Osteoblast (primary cell): ENCODE measurements around the gene MICB. TPM values are rescaled to one million over a fixed set of nuclear protein-coding genes. Genes with fewer than 3 reads are reported as not detected.
A peak's percentile ranks its signal among the peaks of the same experiment; 100 is the strongest.

Experiments used
- DNase-seq: peaks from one replicate; pipeline ENCODE4 v3.0.0; 2011; ENCODE audit warnings: low spot score, mixed read lengths; ENCODE audit not compliant: insufficient read length; ENCODE audit errors: missing footprints
- H2AFZ ChIP-seq: 2 replicates; pipeline ENCODE4 v1.6.0; 2011; ENCODE audit warnings: mild to moderate bottlenecking, low read length
- H3K27ac ChIP-seq: 2 replicates; pipeline ENCODE4 v1.5.1; 2011; ENCODE audit warnings: mild to moderate bottlenecking, low read depth, low read length, moderate library complexity
- H3K27me3 ChIP-seq: 2 replicates; pipeline ENCODE4 v1.6.0; 2012; ENCODE audit warnings: mild to moderate bottlenecking, control low read depth, inconsistent platforms, low read length, moderate library complexity; ENCODE audit not compliant: insufficient read depth
- H3K36me3 ChIP-seq: 2 replicates; pipeline ENCODE4 v1.5.1; 2011; ENCODE audit warnings: mild to moderate bottlenecking, low read length, control low read depth, moderate library complexity; ENCODE audit not compliant: insufficient read depth
- H3K4me1 ChIP-seq: 2 replicates; pipeline ENCODE4 v1.5.1; 2011; ENCODE audit warnings: mild to moderate bottlenecking, low read length, control low read depth, moderate library complexity; ENCODE audit not compliant: insufficient read depth
- H3K4me2 ChIP-seq: 2 replicates; pipeline ENCODE4 v1.6.0; 2011; ENCODE audit warnings: mild to moderate bottlenecking, low read length; ENCODE audit not compliant: insufficient read depth
- H3K4me3 ChIP-seq: fragments of 200-600 bp; sonication (generic); 3 replicates; pipeline ENCODE4 v1.5.1; 2012; ENCODE audit warnings: mild to moderate bottlenecking, low read length, inconsistent platforms; ENCODE audit not compliant: insufficient read depth
- H3K79me2 ChIP-seq: 2 replicates; pipeline ENCODE4 v1.6.0; 2012; ENCODE audit warnings: mild to moderate bottlenecking, low read length, control low read depth, inconsistent platforms; ENCODE audit not compliant: insufficient read depth
- H3K9me3 ChIP-seq: 2 replicates; pipeline ENCODE4 v1.5.1; 2011; ENCODE audit warnings: low read depth, low read length, control low read depth
- H4K20me1 ChIP-seq: 2 replicates; pipeline ENCODE4 v1.6.0; 2012; ENCODE audit warnings: mild to moderate bottlenecking, low read length, control low read depth; ENCODE audit not compliant: insufficient read depth
- CTCF ChIP-seq: IDR thresholded peaks from 2 replicates; pipeline ENCODE4 v1.5.1; 2011; ENCODE audit warnings: mild to moderate bottlenecking, low read depth, low read length, moderate library complexity; ENCODE audit errors: extremely low read depth
- total RNA-seq: library from RNA; depleted of rRNA; stranded (reverse); fragments of >200 nt; gene quantifications from 2 replicates; pipeline ENCODE4 v1.2.3, GENCODE V29; 2012

The MICB gene
- total RNA-seq, 1 donor = 14.1 TPM

- no peak for TF ChIP-seq CTCF
- no peaks in the 10 kb centered on the region for H3K9me3 ChIP-seq
- H3K4me2 ChIP-seq = no peak overlapping the region
- H3K79me2 ChIP-seq = peaks cover 38% of the 10 kb centered on the region
- no peak overlapping the region for H2AFZ ChIP-seq
- no peak for DNase-seq
- no peak overlapping the region for H3K27ac ChIP-seq
- no peaks in the 10 kb centered on the region for H3K27me3 ChIP-seq
- H3K4me3 ChIP-seq = no peak overlapping the region
- peaks cover 10% of the 10 kb centered on the region for H4K20me1 ChIP-seq
- peaks cover 28% of the 10 kb centered on the region for H3K4me1 ChIP-seq
- peaks cover 15% of the 10 kb centered on the region for H3K36me3 ChIP-seq
Measured at GRCh38 chr6:31545291-31545690, 47.3 kb downstream of the MICB start.

- H3K79me2 ChIP-seq = peaks cover 32% of the 10 kb centered on the region
- TF ChIP-seq CTCF = peak; percentile 99
Measured at GRCh38 chr6:31546339-31546957, 48.5 kb downstream of the MICB start, which contains the start of gene ATP6V1G2. TSS of gene ATP6V1G2 (minus strand) at chr6:31546608. CDS start at chr6:31546559, 49 bp downstream.

GRCh38 chr6:31546958-31547726, 49.2 kb downstream of the MICB start, which contains the start of gene NFKBIL1:
TSS of gene NFKBIL1 (plus strand) at chr6:31547608. CDS start at chr6:31547695, 87 bp downstream.
- DNase-seq = peak; percentile 96
- Histone ChIP-seq H3K27me3 (no peaks in the 10 kb centered on the region), H3K4me3 (peak within 1 kb of the TSS; percentile 75), H3K4me1 (peaks cover 24% of the 10 kb centered on the region), H2AFZ (peak within 1 kb of the TSS; percentile 92), H3K27ac (peak within 1 kb of the TSS; percentile 87), H3K36me3 (peaks cover 20% of the 10 kb centered on the region), H3K4me2 (peak within 1 kb of the TSS; percentile 95), H4K20me1 (no peaks in the 10 kb centered on the region), H3K9me3 (no peaks in the 10 kb centered on the region), H3K79me2 (peaks cover 28% of the 10 kb centered on the region)
- TF ChIP-seq CTCF = no peak

More at GRCh38 chr6:31546339-31546957, 48.5 kb downstream of the MICB start, which contains the start of gene ATP6V1G2:
- Histone ChIP-seq H3K9me3 (no peaks in the 10 kb centered on the region), H3K27me3 (no peaks in the 10 kb centered on the region), H3K4me3 (peak within 1 kb of the TSS; percentile 75), H3K27ac (peak within 1 kb of the TSS; percentile 87), H3K4me1 (peaks cover 24% of the 10 kb centered on the region), H3K4me2 (peak within 1 kb of the TSS; percentile 95), H4K20me1 (no peaks in the 10 kb centered on the region), H2AFZ (peak within 1 kb of the TSS; percentile 92), H3K36me3 (peaks cover 20% of the 10 kb centered on the region)
- DNase-seq = peak; percentile 90
